ENCODE data around the gene GJB6. TPM values are rescaled to one million over a fixed set of nuclear protein-coding genes. Genes with fewer than 3 reads are reported as not detected.

GJB6 gene
- total RNA-seq, 2 experiments from 2014 or later, result 2.7 to 2.9 TPM

DNA sequence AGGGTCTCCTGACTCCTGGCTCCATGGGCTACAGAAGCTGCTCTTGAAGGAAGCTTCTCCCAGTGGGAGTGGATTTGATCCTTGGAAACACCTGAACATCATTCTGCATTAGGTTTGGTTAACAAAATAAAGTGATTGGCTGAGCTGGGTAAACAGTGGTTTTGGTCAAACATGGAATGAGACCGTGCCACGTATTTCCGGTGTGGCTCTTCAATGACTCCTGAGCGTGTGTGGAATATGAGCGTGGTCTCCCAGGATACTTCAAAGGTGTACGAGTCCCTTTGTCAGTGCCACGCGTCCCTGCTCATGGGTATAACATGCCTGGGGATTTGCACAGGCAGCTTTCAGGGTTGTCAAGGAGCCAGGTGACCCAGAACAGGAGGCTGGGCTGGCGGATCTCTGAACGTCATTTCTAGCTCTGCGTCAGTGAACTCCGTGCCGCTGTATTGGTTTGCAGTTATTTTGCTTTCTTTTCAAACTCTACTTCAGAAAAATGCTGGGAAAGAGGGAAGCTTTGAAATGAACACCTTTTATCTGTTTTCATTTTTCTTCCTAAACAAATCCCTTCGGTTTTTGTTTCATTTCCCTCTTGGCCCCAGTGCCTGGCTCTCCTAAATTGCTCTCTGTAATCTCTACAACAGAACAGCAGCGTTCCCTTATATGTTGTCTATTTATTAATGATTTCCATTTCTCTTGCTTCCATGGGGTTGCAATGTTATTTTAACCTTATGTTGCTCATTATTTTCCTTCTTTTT, 26.3 kb upstream of the GJB6 start:
- no peak overlapping the region for H3K4me3 Mint-ChIP-seq
- no peak for ATAC-seq

DNA sequence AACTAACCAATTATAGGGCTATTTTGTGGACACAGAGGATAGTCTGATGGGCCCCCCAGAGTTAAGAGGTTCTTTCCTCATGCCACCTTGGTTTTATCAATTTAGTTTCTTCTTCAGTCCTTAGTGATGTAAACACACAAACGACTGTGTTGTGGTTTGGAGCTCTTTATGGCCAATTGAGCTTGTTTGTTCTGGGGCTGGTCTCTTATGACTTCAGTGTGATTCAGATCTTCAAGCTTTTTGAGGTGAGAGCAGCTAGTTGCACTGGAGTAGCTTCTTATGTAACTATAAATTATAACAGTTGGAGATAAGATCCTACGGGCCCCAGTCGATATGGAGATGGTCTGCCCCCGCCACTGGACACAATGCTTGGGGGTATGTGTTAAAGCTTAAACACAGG, 22.0 kb upstream of the GJB6 start:
- ATAC-seq (no peak), DNase-seq (no peak)
- CTCF ChIA-PET, result interaction anchor here (0.6 kb wide), 1 partner anchor 33 kb away, joined by 3 read pairs; no protein-coding TSS in a partner anchor
- H3K9me3 Mint-ChIP-seq (ENCODE audit: low read depth), result no peaks in the 10 kb centered on the region
- no peak overlapping the region for H3K27ac Mint-ChIP-seq
- H3K27me3 Mint-ChIP-seq, result peaks cover 4% of the 10 kb centered on the region
- POLR2A ChIA-PET, result no interaction called here
- intact Hi-C loops (cut with DNase I, micrococcal nuclease), result no loop called here
- H3K4me3 Mint-ChIP-seq, result no peak overlapping the region
- no peaks in the 10 kb centered on the region for H3K36me3 Mint-ChIP-seq (ENCODE audit: low read depth)
- H3K4me1 Mint-ChIP-seq, result no peaks in the 10 kb centered on the region

More for the DNA sequence above, 26.3 kb upstream of the GJB6 start:
- Mint-ChIP-seq H3K27me3 (peaks cover 4% of the 10 kb centered on the region), H3K4me1 (no peaks in the 10 kb centered on the region), H3K9me3 (ENCODE audit: low read depth) (no peaks in the 10 kb centered on the region), H3K27ac (no peak overlapping the region), H3K36me3 (ENCODE audit: low read depth) (no peaks in the 10 kb centered on the region)
- ChIA-PET POLR2A (no interaction called here), CTCF (no interaction called here)
- DNase-seq, result no peak
- intact Hi-C loops (cut with DNase I, micrococcal nuclease), result no loop called here

- ChIA-PET POLR2A (interaction anchor here (0.6 kb wide), 1 partner anchor 222 kb away, joined by 10 read pairs; no protein-coding TSS in a partner anchor), CTCF (no interaction called here)
- ATAC-seq (no peak), DNase-seq (no peak)
- intact Hi-C loops (cut with DNase I, micrococcal nuclease), result no loop called here
- Mint-ChIP-seq H3K4me3 (no peak overlapping the region), H3K27me3 (peaks cover 4% of the 10 kb centered on the region), H3K27ac (no peak overlapping the region), H3K9me3 (ENCODE audit: low read depth) (no peaks in the 10 kb centered on the region), H3K4me1 (no peaks in the 10 kb centered on the region), H3K36me3 (ENCODE audit: low read depth) (no peaks in the 10 kb centered on the region)
Observed at GRCh38 chr13:20249913-20250312, 17.8 kb upstream of the GJB6 start.

GRCh38 chr13:20247963-20248362, 15.8 kb upstream of the GJB6 start:
- peaks cover 2% of the 10 kb centered on the region for H3K27me3 Mint-ChIP-seq
- ATAC-seq (no peak), DNase-seq (no peak)
- no peaks in the 10 kb centered on the region for H3K9me3 Mint-ChIP-seq (ENCODE audit: low read depth)
- POLR2A ChIA-PET, result no interaction called here
- CTCF ChIA-PET, result interaction anchor here (1.4 kb wide), 1 partner anchor 10 kb away, joined by 3 read pairs; no protein-coding TSS in a partner anchor
- intact Hi-C loops (cut with DNase I, micrococcal nuclease), result no loop called here
- peaks cover 2% of the 10 kb centered on the region for H3K36me3 Mint-ChIP-seq (ENCODE audit: low read depth)
- no peak overlapping the region for H3K27ac Mint-ChIP-seq
- no peak overlapping the region for H3K4me3 Mint-ChIP-seq
- no peaks in the 10 kb centered on the region for H3K4me1 Mint-ChIP-seq

DNA sequence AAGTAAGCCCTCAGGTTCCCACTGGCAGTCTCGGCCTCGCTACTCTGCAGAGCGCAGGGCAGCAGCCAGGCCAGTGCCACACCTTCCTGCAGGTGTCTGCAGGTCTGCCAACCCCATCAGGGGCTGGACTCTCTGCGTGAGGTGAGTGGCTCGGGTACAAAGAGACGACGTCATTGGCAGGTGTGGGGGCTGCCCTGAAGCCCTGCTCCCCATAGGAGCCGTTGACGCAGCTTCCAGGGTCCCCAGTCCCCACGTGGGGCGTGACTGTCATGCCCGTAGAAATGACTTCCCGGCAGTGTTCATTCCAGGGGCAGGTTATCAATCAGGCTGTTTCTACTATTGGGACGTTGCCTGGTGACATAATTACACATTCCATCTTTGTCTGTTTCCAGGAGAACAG, 15.3 kb upstream of the GJB6 start:
- Mint-ChIP-seq H3K4me1 (no peaks in the 10 kb centered on the region), H3K27me3 (peaks cover 2% of the 10 kb centered on the region), H3K27ac (no peak overlapping the region), H3K9me3 (ENCODE audit: low read depth) (no peaks in the 10 kb centered on the region), H3K4me3 (no peak overlapping the region), H3K36me3 (ENCODE audit: low read depth) (peaks cover 2% of the 10 kb centered on the region)
- ChIA-PET POLR2A (no interaction called here), CTCF (interaction anchor here (1.4 kb wide), 1 partner anchor 9 kb away, joined by 3 read pairs; no protein-coding TSS in a partner anchor)
- no peak for DNase-seq
- ATAC-seq, result no peak
- intact Hi-C loops (cut with DNase I, micrococcal nuclease), result no loop called here

DNA sequence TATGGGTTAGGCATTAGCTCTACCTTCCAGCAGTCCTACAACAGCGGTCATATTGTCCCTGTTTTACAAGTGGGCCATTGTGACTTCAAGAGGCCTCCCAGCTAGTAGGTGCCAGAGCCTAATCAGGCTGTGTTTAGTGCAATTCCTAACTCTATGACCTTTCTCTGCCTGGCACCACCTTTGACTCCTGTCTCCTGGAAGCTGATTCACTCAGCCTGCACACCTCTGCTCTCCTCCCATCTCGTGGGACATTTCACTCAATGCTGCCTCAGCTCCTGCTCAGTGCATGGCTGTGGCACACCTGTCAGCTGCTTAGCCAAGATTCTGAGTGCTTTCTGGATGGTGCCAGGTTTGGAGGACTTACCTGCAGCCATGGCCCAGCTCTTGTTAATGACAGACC, 9.5 kb upstream of the GJB6 start:
- POLR2A ChIA-PET, result no interaction called here
- CTCF ChIA-PET, result interaction anchor here (0.7 kb wide), 1 partner anchor 1366 kb away, joined by 3 read pairs; no protein-coding TSS in a partner anchor
- H3K9me3 Mint-ChIP-seq (ENCODE audit: low read depth), result no peaks in the 10 kb centered on the region
- intact Hi-C loops (cut with DNase I, micrococcal nuclease), result no loop called here
- peaks cover 6% of the 10 kb centered on the region for H3K27me3 Mint-ChIP-seq
- DNase-seq, result no peak
- H3K4me3 Mint-ChIP-seq, result no peak overlapping the region
- ATAC-seq, result no peak
- peaks cover 2% of the 10 kb centered on the region for H3K36me3 Mint-ChIP-seq (ENCODE audit: low read depth)
- no peaks in the 10 kb centered on the region for H3K4me1 Mint-ChIP-seq
- no peak overlapping the region for H3K27ac Mint-ChIP-seq

- peaks cover 6% of the 10 kb centered on the region for H3K27me3 Mint-ChIP-seq
- H3K36me3 Mint-ChIP-seq (ENCODE audit: low read depth), result peaks cover 1% of the 10 kb centered on the region
- CTCF ChIA-PET, result no interaction called here
- DNase-seq, result no peak
- H3K27ac Mint-ChIP-seq, result no peak overlapping the region
- no peaks in the 10 kb centered on the region for H3K4me1 Mint-ChIP-seq
- ATAC-seq, result no peak
- H3K9me3 Mint-ChIP-seq (ENCODE audit: low read depth), result no peaks in the 10 kb centered on the region
- POLR2A ChIA-PET, result no interaction called here
- intact Hi-C loops (cut with DNase I, micrococcal nuclease), result no loop called here
- H3K4me3 Mint-ChIP-seq, result no peak overlapping the region
Observed at GRCh38 chr13:20239748-20240147, 7.6 kb upstream of the GJB6 start.

GRCh38 chr13:20232556-20233277, 598 bp upstream of the GJB6 start:
- H3K4me1 Mint-ChIP-seq, result peaks cover 11% of the 10 kb centered on the region
- H3K4me3 Mint-ChIP-seq, result no peak overlapping the region
- CTCF ChIA-PET, result no interaction called here

GRCh38 chr13:20230913-20231838, 943 bp downstream of the GJB6 start:
- POLR2A ChIA-PET, result no interaction called here
- DNase-seq (peak; percentile 34), ATAC-seq (peak; percentile 45)
- CTCF ChIA-PET, result interaction anchor here (1.1 to 2.4 kb wide), 3 partner anchors 13 to 473 kb away, joined by 3 to 16 read pairs (median 5); partner anchors contain the start of gene IL17D
- no peaks in the 10 kb centered on the region for H3K36me3 Mint-ChIP-seq (ENCODE audit: low read depth)
- peaks cover 11% of the 10 kb centered on the region for H3K4me1 Mint-ChIP-seq
- peak overlapping the region; percentile 73 for H3K4me3 Mint-ChIP-seq
- peaks cover 14% of the 10 kb centered on the region for H3K27me3 Mint-ChIP-seq
- intact Hi-C loops (cut with DNase I, micrococcal nuclease), result no loop called here
- H3K27ac Mint-ChIP-seq, result peak overlapping the region; percentile 65
- no peaks in the 10 kb centered on the region for H3K9me3 Mint-ChIP-seq (ENCODE audit: low read depth)

More at GRCh38 chr13:20232556-20233277, 598 bp upstream of the GJB6 start:
- H3K9me3 Mint-ChIP-seq (ENCODE audit: low read depth), result no peaks in the 10 kb centered on the region
- no peak overlapping the region for H3K27ac Mint-ChIP-seq
- ATAC-seq, result no peak
- peaks cover 14% of the 10 kb centered on the region for H3K27me3 Mint-ChIP-seq
- no peak for DNase-seq
- intact Hi-C loops (cut with DNase I, micrococcal nuclease), result no loop called here
- H3K36me3 Mint-ChIP-seq (ENCODE audit: low read depth), result no peaks in the 10 kb centered on the region
- POLR2A ChIA-PET, result no interaction called here

DNA sequence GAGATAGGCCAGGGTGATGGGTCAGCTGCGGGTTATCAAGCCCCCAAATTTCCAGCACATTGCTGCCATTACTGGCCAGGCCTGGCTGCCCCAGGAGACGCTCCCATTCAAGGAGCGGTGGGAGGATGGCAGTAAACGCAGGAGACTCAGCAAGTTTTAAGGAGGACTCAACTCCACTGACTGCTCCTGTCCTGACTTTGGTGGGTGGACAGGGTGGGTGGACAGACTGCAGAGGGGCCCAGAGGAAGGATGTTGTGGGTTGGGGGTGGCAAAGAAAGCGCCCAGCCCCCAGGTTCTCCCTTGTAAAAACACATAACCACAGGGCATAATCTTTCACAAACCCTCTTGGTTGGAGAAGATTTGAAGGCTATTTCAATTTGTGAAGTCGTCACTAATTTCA, 4.4 kb downstream of the GJB6 start:
- Mint-ChIP-seq H3K36me3 (ENCODE audit: low read depth) (no peaks in the 10 kb centered on the region), H3K4me1 (peaks cover 12% of the 10 kb centered on the region), H3K27ac (no peak overlapping the region), H3K27me3 (peaks cover 6% of the 10 kb centered on the region), H3K9me3 (ENCODE audit: low read depth) (no peaks in the 10 kb centered on the region), H3K4me3 (no peak overlapping the region)
- DNase-seq, result no peak
- no peak for ATAC-seq
- intact Hi-C loops (cut with DNase I, micrococcal nuclease), result no loop called here
- ChIA-PET CTCF (interaction anchor here (1.2 kb wide), 1 partner anchor 263 kb away, joined by 6 read pairs; no protein-coding TSS in a partner anchor), POLR2A (no interaction called here)

GRCh38 chr13:20227288-20227687, 4.8 kb downstream of the GJB6 start:
- ChIA-PET POLR2A (no interaction called here), CTCF (interaction anchor here (1.2 kb wide), 1 partner anchor 263 kb away, joined by 6 read pairs; no protein-coding TSS in a partner anchor)
- Mint-ChIP-seq H3K27ac (no peak overlapping the region), H3K9me3 (ENCODE audit: low read depth) (no peaks in the 10 kb centered on the region), H3K36me3 (ENCODE audit: low read depth) (no peaks in the 10 kb centered on the region), H3K4me3 (no peak overlapping the region), H3K27me3 (peaks cover 6% of the 10 kb centered on the region), H3K4me1 (peaks cover 13% of the 10 kb centered on the region)
- ATAC-seq, result no peak
- intact Hi-C loops (cut with DNase I, micrococcal nuclease), result no loop called here
- no peak for DNase-seq

Measured in activated CD4-positive, alpha-beta T cell treated with anti-CD3 and anti-CD28 coated beads for 36 hours (primary cell).